Ovary (tissue), 9 donors: ENCODE data around the gene DPEP1. TPM values are rescaled to one million over a fixed set of nuclear protein-coding genes. Genes with fewer than 3 reads are reported as not detected.

Experiments used
- DNase-seq, 5 donors: peaks; one replicate each; pipeline ENCODE4 v3.0.0-alpha.2; 2019 to 2020
- H3K27ac ChIP-seq, 2 donors: fragments of 200-600 bp; one replicate each; pipeline versions ENCODE4 v1.5.1 to v1.8.0; 2019 to 2022
- H3K27me3 ChIP-seq: fragments of 200-600 bp; one replicate; pipeline ENCODE4 v1.8.0; 2022
- H3K36me3 ChIP-seq: fragments of 200-600 bp; sonication (generic); one replicate; pipeline ENCODE4 v1.5.1; 2019
- H3K4me1 ChIP-seq: one replicate; pipeline ENCODE4 v1.8.1; 2013; ENCODE audit warnings: mild to moderate bottlenecking, moderate library complexity; ENCODE audit not compliant: insufficient read depth
- H3K4me3 ChIP-seq: fragments of 200-600 bp; sonication (generic); one replicate; pipeline ENCODE4 v1.5.1; 2017
- H3K9me3 ChIP-seq, 2 donors: fragments of 200-600 bp in 1 of 2; sonication (generic) in 1 of 2; one replicate each; pipeline versions ENCODE4 v1.5.1 to v1.8.1; 2013 to 2019; ENCODE audit warnings: mild to moderate bottlenecking in 1 of 2, moderate library complexity in 1 of 2
- CTCF ChIP-seq, 3 donors: fragments of 450-650 bp in 2 of 3; fragments of 200-600 bp in 1 of 3; IDR thresholded peaks; one replicate each; pipeline versions ENCODE4 v1.5.1 to v1.8.0; 2016 to 2022; ENCODE audit warnings: antibody characterized with exemption in 3 of 3, mild to moderate bottlenecking in 1 of 3
- EP300 ChIP-seq: sonication (generic); formaldehyde crosslinking; IDR thresholded peaks from one replicate; pipeline ENCODE4 v1.6.1; 2017; ENCODE audit warnings: antibody characterized with exemption
- POLR2A ChIP-seq: fragments of 450-650 bp; IDR thresholded peaks from one replicate; pipeline ENCODE4 v1.6.1; 2017; ENCODE audit warnings: antibody characterized with exemption, mild to moderate bottlenecking, moderate library complexity
- WGBS, 3 donors: extraction: QIAGEN DNeasy Blood & Tissue Kit in 1 of 3; methylation state at CpG; one replicate each; pipeline versions ENCODE4 v1.1.5 to v1.1.7; 2013 to 2017; 5-methylcytosine and 5-hydroxymethylcytosine counted together
- intact Hi-C, 4 donors: fragments of 100-400 bp; cut with DNase I; formaldehyde crosslinking; loops; one replicate each; pipeline versions ENCODE4 v1.11.0 to v1.15.1; 2022 to 2023
- polyA plus RNA-seq, 2 donors: library from polyadenylated mRNA; stranded (reverse); fragments of 200-250 nt in 1 of 2; fragments of 350-450 nt in 1 of 2; fragmentation: Illumina TruSeq in 1 of 2; extraction: RNeasy Lipid Tissue Mini Kit (QIAGEN cat#74804) in 1 of 2; gene quantifications; one replicate each; pipeline ENCODE4 v1.2.3, GENCODE V29; 2013 to 2014
- total RNA-seq, 7 donors: library from RNA; depleted of rRNA in 2 of 7; stranded (reverse); fragments of >200 nt in 2 of 7; fragmentation: NEBNext Ultra II Directional in 3 of 7; extraction: Animal tissue kit (Norgen Biotek cat#: 25700) in 3 of 7; gene quantifications; one replicate each; pipeline versions ENCODE4 v1.1.0 to v1.2.4, GENCODE V29; 2016 to 2023
- donor health status: DM: no; HTN: no; CAD: no; lungs with moderate emphysema.
- donor health status: DM: no; HTN: no; CAD: no.
- donor health status: Bipolar disorder and iron deficiency.
- donor health status: DM: yes; HTN: yes; CAD: no.
- donor health status: DM: no; HTN: no; CAD: no.
- donor health status: DM: yes; HTN: yes; CAD: no.

DPEP1 gene
- total and polyA plus RNA-seq, 9 donors = 0.30 to 5.7 (median 1.3) TPM; not detected in 1

- DNase-seq = no peak
- WGBS, 3 donors = 10 to 26% (median 18%) methylated on average over 55 to 89 of the region's 89 CpGs
Observed at GRCh38 chr16:89576153-89577054, 37.0 kb upstream of the DPEP1 start.

GRCh38 chr16:89577055-89577759, 36.2 kb upstream of the DPEP1 start:
- Histone ChIP-seq H3K27ac (no peak overlapping the region), H3K36me3 (no peaks in the 10 kb centered on the region), H3K27me3 (no peaks in the 10 kb centered on the region), H3K4me1 (peaks cover 2% of the 10 kb centered on the region), H3K4me3 (no peak overlapping the region), H3K9me3 (no peaks in the 10 kb centered on the region)
- TF ChIP-seq CTCF (IDR thresholded peaks at IDR 0.05) (no peak), EP300 (no peak)
- 81 to 86% (median 84%) methylated on average over 25 of the region's 25 CpGs for WGBS, 3 donors
- intact Hi-C loops = no loop called here
- DNase-seq = no peak

More at GRCh38 chr16:89576153-89577054, 37.0 kb upstream of the DPEP1 start:
- no peaks in the 10 kb centered on the region for H3K9me3 ChIP-seq
- no peak for TF ChIP-seq CTCF (IDR thresholded peaks at IDR 0.05)
- TF ChIP-seq POLR2A = no peak
- no peak for TF ChIP-seq EP300
- intact Hi-C loops = no loop called here
- H3K36me3 ChIP-seq = no peaks in the 10 kb centered on the region
- peaks cover 2% of the 10 kb centered on the region for H3K4me1 ChIP-seq
- no peaks in the 10 kb centered on the region for H3K27me3 ChIP-seq
- H3K4me3 ChIP-seq = no peak overlapping the region
- no peak overlapping the region for H3K27ac ChIP-seq

- Histone ChIP-seq H3K9me3 (no peaks in the 10 kb centered on the region), H3K27ac (no peak overlapping the region), H3K36me3 (no peaks in the 10 kb centered on the region), H3K4me1 (peaks cover 2% of the 10 kb centered on the region), H3K4me3 (no peak overlapping the region), H3K27me3 (no peaks in the 10 kb centered on the region)
- TF ChIP-seq EP300 (no peak), CTCF (IDR thresholded peaks at IDR 0.05) (no peak)
- 88 to 93% (median 90%) methylated on average over 15 of the region's 15 CpGs for WGBS, 3 donors
- intact Hi-C loops = no loop called here
- no peak for DNase-seq
Observed at GRCh38 chr16:89579351-89579750, 34.1 kb upstream of the DPEP1 start.

GRCh38 chr16:89581045-89581695, 32.3 kb upstream of the DPEP1 start:
- no peaks in the 10 kb centered on the region for H3K36me3 ChIP-seq
- 60 to 76% (median 71%) methylated on average over 33 of the region's 33 CpGs for WGBS, 3 donors
- H3K9me3 ChIP-seq = no peaks in the 10 kb centered on the region
- TF ChIP-seq CTCF (IDR thresholded peaks at IDR 0.05) (no peak), POLR2A (no peak), EP300 (no peak)
- no peak overlapping the region for H3K4me3 ChIP-seq
- intact Hi-C loops = no loop called here
- no peak overlapping the region for H3K27ac ChIP-seq
- no peak for DNase-seq
- H3K27me3 ChIP-seq = no peaks in the 10 kb centered on the region
- no peaks in the 10 kb centered on the region for H3K4me1 ChIP-seq
